A673 (cell line): Measurements from ENCODE around the gene CISH. TPM values are rescaled to one million over a fixed set of nuclear protein-coding genes. Genes with fewer than 3 reads are reported as not detected.

Experiments used
- BruUV-seq: library from RNA; stranded (reverse); fragments of 400-500 nt; replicated peaks from 2 replicates; lab custom pipeline; 2021; lab: Mats Ljungman, UMichigan
- CTCF ChIA-PET: fragments of 300-600 bp; sonication (Branson Sonifier 250); formaldehyde crosslinking; loops from one replicate; lab custom pipeline; 2022; ENCODE audit warnings: antibody characterized with exemption; lab: Charles Lee
- POLR2A ChIA-PET: fragments of 300-600 bp; sonication (Branson Sonifier 250); formaldehyde crosslinking; loops from one replicate; lab custom pipeline; 2022; ENCODE audit warnings: antibody characterized with exemption; ENCODE audit not compliant: low non-redundant PET; lab: Charles Lee
- DNase-seq: peaks from one replicate; pipeline ENCODE4 v3.0.0-alpha.2; 2015; ENCODE audit warnings: low spot score
- H3K27ac ChIP-seq: fragments of 200-600 bp; sonication (generic); 2 replicates; pipeline ENCODE4 v1.5.1; 2016; ENCODE audit warnings: mixed run types, low read depth, mild to moderate bottlenecking, mixed read lengths, antibody characterized with exemption, low read length; ENCODE audit not compliant: poor library complexity, severe bottlenecking
- H3K27me3 ChIP-seq: fragments of 200-600 bp; sonication (generic); replicated peaks from 2 replicates; pipeline ENCODE4 v1.6.1; 2017; ENCODE audit warnings: mixed run types, low read depth, mild to moderate bottlenecking, mixed read lengths, antibody characterized with exemption, low read length; ENCODE audit not compliant: insufficient read depth, poor library complexity
- H3K36me3 ChIP-seq: fragments of 200-600 bp; sonication (generic); 2 replicates; pipeline ENCODE4 v1.6.1; 2016; ENCODE audit warnings: mixed run types, mild to moderate bottlenecking, mixed read lengths, antibody characterized with exemption, low read length; ENCODE audit not compliant: insufficient read depth, poor library complexity, severe bottlenecking
- H3K4me1 ChIP-seq: fragments of 200-600 bp; sonication (generic); 2 replicates; pipeline ENCODE4 v1.6.1; 2017; ENCODE audit warnings: mixed run types, mild to moderate bottlenecking, mixed read lengths, antibody characterized with exemption, low read length; ENCODE audit not compliant: insufficient read depth, poor library complexity, severe bottlenecking
- H3K4me3 ChIP-seq: fragments of 200-600 bp; sonication (generic); 2 replicates; pipeline ENCODE4 v1.5.1; 2016; ENCODE audit warnings: low read depth, mixed run types, mild to moderate bottlenecking, mixed read lengths, low read length; ENCODE audit not compliant: poor library complexity, severe bottlenecking
- H3K9me3 ChIP-seq: fragments of 200-600 bp; sonication (generic); 2 replicates; pipeline ENCODE4 v1.6.1; 2016; ENCODE audit warnings: mixed run types, low read depth, mild to moderate bottlenecking, mixed read lengths, antibody characterized with exemption, low read length; ENCODE audit not compliant: poor library complexity, severe bottlenecking
- EZH2 ChIP-seq: fragments of 200-600 bp; sonication (generic); IDR thresholded peaks from 2 replicates; pipeline ENCODE4 v1.6.1; 2017; ENCODE audit warnings: borderline replicate concordance, low read depth, mild to moderate bottlenecking, mixed read lengths, antibody characterized with exemption, low read length; ENCODE audit not compliant: poor library complexity, severe bottlenecking
- intact Hi-C: fragments of 100-400 bp; cut with micrococcal nuclease; formaldehyde crosslinking; loops from one replicate; pipeline ENCODE4 v1.10.0; 2022; ENCODE audit not compliant: unreplicated experiment
- total RNA-seq: library from RNA; stranded (reverse); gene quantifications from 2 replicates; pipeline ENCODE4 v1.2.3, GENCODE V29; 2021
- TF ChIP-seq, protein P1 (sequence below): fragments of 300-800, 200-600 bp; sonication (generic); conservative IDR thresholded peaks from 2 replicates; pipeline ENCODE4 v1.5.1; 2017; ENCODE audit warnings: low read depth, mild to moderate bottlenecking, antibody characterized with exemption, low read length, moderate library complexity, mixed read lengths

CISH gene
- total RNA-seq, 1 experiment from 2014 or later: 0.86 TPM

DNA sequence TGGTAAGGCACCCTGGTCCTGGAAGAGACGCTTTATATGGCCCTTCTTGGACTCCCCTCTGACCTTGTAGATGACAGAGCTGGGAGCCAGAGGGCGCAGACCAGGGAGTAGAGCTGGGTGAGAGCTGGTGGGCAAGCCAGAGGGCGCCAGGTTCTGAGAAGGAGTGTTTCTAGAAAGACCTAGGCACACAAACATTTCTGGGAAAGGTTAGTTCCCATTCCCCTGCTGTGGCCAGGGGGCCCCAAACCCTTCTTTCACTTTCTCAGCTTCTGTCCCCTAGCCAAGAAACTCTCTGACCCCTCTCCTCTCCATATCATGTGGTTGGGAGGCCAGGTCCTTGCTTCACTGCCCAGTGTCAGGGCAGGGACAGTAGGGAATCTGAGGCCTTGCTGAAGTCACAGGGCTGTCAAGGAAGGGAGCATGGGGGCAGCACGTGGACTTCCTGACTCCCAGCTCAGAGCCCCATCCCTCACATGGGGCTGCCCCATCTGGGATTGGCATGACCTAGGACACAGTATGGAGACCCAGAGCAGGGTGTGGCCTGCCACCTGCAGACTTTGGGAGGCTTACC is 38.7 kb downstream of the CISH start:
- Histone ChIP-seq H3K27ac (no peak overlapping the region), H3K27me3 (no peaks in the 10 kb centered on the region), H3K4me3 (no peak overlapping the region), H3K9me3 (no peaks in the 10 kb centered on the region), H3K4me1 (no peaks in the 10 kb centered on the region), H3K36me3 (no peaks in the 10 kb centered on the region)
- CTCF ChIA-PET: no interaction called here
- BruUV-seq: no TSS peak
- intact Hi-C loops: loop anchor here (5.0 kb wide), 1 partner anchor 39 kb away; the partner anchor contains the start of gene CISH
- TF ChIP-seq EZH2: no peak
- TF ChIP-seq, protein P1, sequence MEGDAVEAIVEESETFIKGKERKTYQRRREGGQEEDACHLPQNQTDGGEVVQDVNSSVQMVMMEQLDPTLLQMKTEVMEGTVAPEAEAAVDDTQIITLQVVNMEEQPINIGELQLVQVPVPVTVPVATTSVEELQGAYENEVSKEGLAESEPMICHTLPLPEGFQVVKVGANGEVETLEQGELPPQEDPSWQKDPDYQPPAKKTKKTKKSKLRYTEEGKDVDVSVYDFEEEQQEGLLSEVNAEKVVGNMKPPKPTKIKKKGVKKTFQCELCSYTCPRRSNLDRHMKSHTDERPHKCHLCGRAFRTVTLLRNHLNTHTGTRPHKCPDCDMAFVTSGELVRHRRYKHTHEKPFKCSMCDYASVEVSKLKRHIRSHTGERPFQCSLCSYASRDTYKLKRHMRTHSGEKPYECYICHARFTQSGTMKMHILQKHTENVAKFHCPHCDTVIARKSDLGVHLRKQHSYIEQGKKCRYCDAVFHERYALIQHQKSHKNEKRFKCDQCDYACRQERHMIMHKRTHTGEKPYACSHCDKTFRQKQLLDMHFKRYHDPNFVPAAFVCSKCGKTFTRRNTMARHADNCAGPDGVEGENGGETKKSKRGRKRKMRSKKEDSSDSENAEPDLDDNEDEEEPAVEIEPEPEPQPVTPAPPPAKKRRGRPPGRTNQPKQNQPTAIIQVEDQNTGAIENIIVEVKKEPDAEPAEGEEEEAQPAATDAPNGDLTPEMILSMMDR: no peak
- POLR2A ChIA-PET: no interaction called here
- no peak for DNase-seq

DNA sequence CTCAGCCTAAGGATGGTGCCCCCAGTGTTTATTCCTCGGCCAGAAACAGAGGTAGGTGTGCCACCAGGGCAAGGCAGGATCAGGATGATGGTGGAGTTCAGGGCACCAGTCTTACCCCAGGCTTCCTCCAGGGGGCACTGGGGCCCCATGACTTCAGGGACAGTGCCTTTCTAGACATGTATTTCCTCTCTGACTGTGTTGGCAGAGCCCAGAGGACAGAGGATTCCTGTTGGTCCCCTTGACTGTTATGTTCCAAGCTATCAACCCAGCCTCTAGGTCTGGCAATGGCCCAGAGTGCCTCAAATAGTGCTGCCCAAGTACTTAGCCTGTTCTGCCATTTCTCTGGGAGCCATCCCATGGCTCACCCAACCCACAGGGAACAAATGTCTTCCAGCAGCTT is 39.4 kb downstream of the CISH start:
- peak; percentile 45 for DNase-seq
- no peaks in the 10 kb centered on the region for H3K4me1 ChIP-seq
- H3K36me3 ChIP-seq: no peaks in the 10 kb centered on the region
- H3K27me3 ChIP-seq: no peaks in the 10 kb centered on the region
- H3K27ac ChIP-seq: no peak overlapping the region
- TF ChIP-seq, protein P1: peak; percentile 62
- no peak for TF ChIP-seq EZH2
- H3K4me3 ChIP-seq: no peak overlapping the region
- H3K9me3 ChIP-seq: no peaks in the 10 kb centered on the region
- ChIA-PET POLR2A (no interaction called here), CTCF (interaction anchor here (1.0 kb wide), 1 partner anchor 39 kb away, joined by 3 read pairs; the partner anchor contains the start of gene CISH)
- BruUV-seq: no TSS peak
- intact Hi-C loops: loop anchor here (5.0 kb wide), 1 partner anchor 40 kb away; the partner anchor contains the start of gene CISH

DNA sequence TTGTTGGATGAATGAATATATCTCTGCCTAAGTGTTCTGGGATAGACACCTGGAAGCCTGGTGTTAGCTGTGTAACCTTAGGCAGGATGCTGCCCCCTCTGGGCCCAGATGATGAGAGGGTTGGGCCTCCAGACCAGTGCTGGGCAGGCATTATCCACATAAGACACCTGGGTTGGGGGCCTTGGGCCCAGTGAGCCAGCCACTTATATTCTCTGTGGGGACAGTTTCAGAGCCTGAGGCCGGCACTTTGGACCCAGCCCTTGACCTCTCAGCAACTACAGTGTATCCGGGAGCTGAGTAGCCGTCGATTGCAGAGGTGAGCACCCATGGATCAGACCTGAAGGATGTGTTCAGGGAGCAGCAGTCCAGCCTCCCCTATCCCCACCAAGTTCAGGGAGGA is 40.1 kb downstream of the CISH start:
- no peaks in the 10 kb centered on the region for H3K36me3 ChIP-seq
- ChIA-PET CTCF (interaction anchor here (1.0 kb wide), 1 partner anchor 40 kb away, joined by 3 read pairs; the partner anchor contains the start of gene CISH), POLR2A (no interaction called here)
- BruUV-seq: no TSS peak
- DNase-seq: no peak
- H3K9me3 ChIP-seq: no peaks in the 10 kb centered on the region
- intact Hi-C loops: loop anchor here (5.0 kb wide), 1 partner anchor 41 kb away; the partner anchor contains the start of gene CISH
- no peak overlapping the region for H3K4me3 ChIP-seq
- no peaks in the 10 kb centered on the region for H3K27me3 ChIP-seq
- H3K4me1 ChIP-seq: no peaks in the 10 kb centered on the region
- TF ChIP-seq, protein P1: no peak
- TF ChIP-seq EZH2: no peak
- no peak overlapping the region for H3K27ac ChIP-seq
